GM18498 (cell line): ENCODE data around the gene CALHM3.
"Not testable (repeated sequence)": the region's sequence is repeated elsewhere in the genome, so short reads cannot be mapped to it uniquely, and the experiment has no call there.

Source experiments
- ATAC-seq: cut with Tn5 transposase; IDR thresholded peaks from one replicate; pipeline ENCODE4 v1.9.1; 2021; ENCODE audit warnings: mild to moderate bottlenecking, moderate library complexity; ENCODE audit not compliant: unreplicated experiment

CALHM3 gene

GRCh38 chr10:103479135-103479534 lies at the start of gene CALHM3:
Gene CALHM3 (minus strand): TSS chr10:103479240. CDS start chr10:103479032, 208 bp downstream.
- ATAC-seq = no peak

DNA sequence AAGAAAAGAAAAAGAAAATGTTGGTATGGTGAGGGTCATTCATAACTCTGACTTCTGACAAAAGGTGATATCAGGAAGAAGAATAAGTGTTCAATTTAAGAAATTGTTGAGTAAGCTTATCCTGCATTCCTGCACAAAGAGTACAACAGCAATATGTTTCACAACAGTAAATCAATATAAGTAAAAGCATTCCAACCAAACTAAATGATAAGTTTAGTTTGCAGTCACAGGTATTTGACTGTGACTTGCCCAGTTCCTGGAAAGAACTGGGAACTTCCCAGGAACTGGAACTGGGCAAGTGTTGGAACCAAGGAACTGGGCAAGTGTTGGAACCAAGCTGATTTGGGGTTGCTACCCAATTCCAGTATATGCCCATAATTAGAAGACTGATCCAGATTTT lies 49.5 kb upstream of the CALHM3 start:
- no peak for ATAC-seq

- not testable (repeated sequence) for ATAC-seq
These were observed 48.4 kb upstream of the CALHM3 start for GRCh38 chr10:103527476-103527875.

DNA sequence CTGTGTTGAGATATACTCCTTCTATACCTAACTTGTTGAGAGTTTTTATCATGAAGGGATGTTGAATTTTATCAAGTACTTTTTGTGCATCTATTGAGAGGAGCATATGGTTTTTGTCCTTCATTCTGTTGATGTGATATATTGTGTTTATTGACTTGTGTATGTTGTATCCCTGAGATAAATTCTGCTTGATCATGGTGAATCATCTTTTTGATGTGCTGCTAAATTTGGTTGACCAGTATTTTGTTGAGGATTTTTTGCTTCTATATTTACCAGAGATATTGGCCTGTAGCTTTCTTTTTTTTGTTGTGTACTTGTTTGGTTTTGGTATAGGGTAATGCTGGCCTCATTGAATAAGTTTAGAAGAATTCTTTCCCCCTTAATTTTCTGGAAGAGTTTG lies 46.9 kb upstream of the CALHM3 start:
- ATAC-seq = no peak

- no peak for ATAC-seq
These were observed 44.6 kb upstream of the CALHM3 start for GRCh38 chr10:103523683-103524082.

DNA sequence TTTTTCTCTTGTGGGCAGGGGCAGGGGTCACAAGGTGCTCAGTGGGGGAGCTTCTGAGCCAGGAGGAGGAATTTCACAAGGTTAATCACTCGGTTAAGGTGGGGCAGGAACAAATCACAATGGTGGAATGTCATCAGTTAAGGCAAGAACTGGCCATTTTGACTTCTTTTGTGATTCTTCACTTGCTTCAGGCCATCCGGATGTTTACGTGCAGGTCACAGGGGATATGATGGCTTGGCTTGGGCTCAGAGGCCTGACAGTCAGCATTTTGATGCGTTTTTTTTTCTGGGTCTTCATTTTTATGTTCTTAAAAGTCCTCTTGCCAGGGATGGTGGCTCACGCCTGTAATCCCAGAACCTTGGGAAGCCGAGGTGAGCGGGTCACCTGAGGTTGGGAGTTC lies 43.0 kb upstream of the CALHM3 start:
- not testable (repeated sequence) for ATAC-seq

- ATAC-seq = no peak
These were observed 40.8 kb upstream of the CALHM3 start for GRCh38 chr10:103519798-103520197.

GRCh38 chr10:103517234-103518085 lies 38.4 kb upstream of the CALHM3 start:
- no peak for ATAC-seq

GRCh38 chr10:103514244-103514643 lies 35.2 kb upstream of the CALHM3 start:
- no peak for ATAC-seq

- no peak for ATAC-seq
These were observed 34.5 kb upstream of the CALHM3 start for GRCh38 chr10:103513380-103514060.

- no peak for ATAC-seq
These were observed 33.7 kb upstream of the CALHM3 start for GRCh38 chr10:103512591-103513379.

DNA sequence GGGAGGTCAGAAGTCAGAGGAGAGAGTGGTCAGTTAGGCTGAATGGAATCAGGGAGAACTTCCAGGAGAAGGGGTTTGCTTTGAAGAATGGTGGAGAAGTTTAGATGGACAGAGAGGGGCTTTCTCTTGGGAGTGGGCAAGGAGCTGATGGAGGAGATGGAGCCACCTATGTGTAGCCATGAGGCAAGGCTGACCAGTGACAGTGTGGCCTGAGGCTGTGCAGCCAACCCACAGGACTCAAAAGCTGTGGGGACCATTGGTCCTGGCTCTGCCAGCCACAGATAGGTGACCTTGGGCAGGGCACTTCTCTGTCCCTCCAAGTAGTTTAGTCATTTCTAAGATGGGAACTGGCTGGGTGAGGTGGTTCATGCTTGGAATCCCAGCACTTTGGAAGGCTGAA lies 33.1 kb upstream of the CALHM3 start:
- no peak for ATAC-seq

- ATAC-seq = no peak
These were observed 32.0 kb upstream of the CALHM3 start for GRCh38 chr10:103510791-103511752.

GRCh38 chr10:103510046-103510685 lies 31.1 kb upstream of the CALHM3 start:
- ATAC-seq = no peak

- no peak for ATAC-seq
These were observed 28.5 kb upstream of the CALHM3 start for GRCh38 chr10:103507235-103508191.

- ATAC-seq = no peak
These were observed 27.0 kb upstream of the CALHM3 start for GRCh38 chr10:103506061-103506460.

GRCh38 chr10:103504181-103504783 lies 25.2 kb upstream of the CALHM3 start:
- ATAC-seq = no peak

GRCh38 chr10:103503777-103504176 lies 24.7 kb upstream of the CALHM3 start:
- ATAC-seq = not testable (repeated sequence)
